HCT116 (cell line): ENCODE results near the gene GABARAP. TPM values are rescaled to one million over a fixed set of nuclear protein-coding genes. Genes with fewer than 3 reads are reported as not detected.

ENCODE experiments used
- ATAC-seq: fragments of 200-7000 bp; cut with Tn5 transposase; 2 replicates; pipeline ENCODE4 v1.9.1; 2020; ENCODE audit warnings: mild to moderate bottlenecking, moderate library complexity
- BruUV-seq: library from RNA; stranded (reverse); fragments of 400-500 nt; replicated peaks from 2 replicates; lab custom pipeline; 2021; lab: Mats Ljungman, UMichigan
- CTCF ChIA-PET: fragments of 300-600 bp; sonication (Branson Sonifier 250); formaldehyde crosslinking; loops from one replicate; lab custom pipeline; 2021; ENCODE audit warnings: antibody characterized with exemption; lab: Charles Lee
- POLR2A ChIA-PET: fragments of 300-600, 350-600 bp; sonication (Branson Sonifier 250); formaldehyde crosslinking; loops from one replicate; lab custom pipeline; 2021; ENCODE audit warnings: antibody characterized with exemption; lab: Charles Lee
- RAD21 ChIA-PET, 2 experiments: fragments of 300-600 bp; sonication (Branson Sonifier 250); formaldehyde crosslinking; loops; one replicate each; lab custom pipeline; 2023; ENCODE audit warnings: low total read pairs in 2 of 2; ENCODE audit not compliant: uncharacterized antibody in 2 of 2, unreplicated experiment in 2 of 2, low non-redundant PET in 1 of 2; lab: Charles Lee
- DNase-seq: peaks from one replicate; pipeline ENCODE4 v3.0.0-alpha.2; 2010; ENCODE audit warnings: low read depth, low spot score
- H2AFZ ChIP-seq: fragments of 200-600 bp; shearing (Covaris generic), sonication (generic); 2 replicates; pipeline ENCODE4 v1.6.1; 2017; ENCODE audit warnings: low read depth, mixed run types, mixed read lengths, antibody characterized with exemption, low read length; ENCODE audit not compliant: poor library complexity, severe bottlenecking
- H3K27ac ChIP-seq: 2 replicates; pipeline ENCODE4 v1.5.1; 2012; ENCODE audit warnings: low read depth, low read length
- H3K27me3 ChIP-seq: fragments of 200-600 bp; sonication (generic); 2 replicates; pipeline ENCODE4 v1.6.1; 2016; ENCODE audit warnings: mixed run types, low read length, mixed read lengths; ENCODE audit not compliant: insufficient read depth
- H3K36me3 ChIP-seq, 2 experiments: fragments of 200-500 bp in 1 of 2; fragments of 200-600 bp in 1 of 2; sonication (Bioruptor generic) in 1 of 2; sonication (generic) in 1 of 2; 2 replicates each; pipeline versions ENCODE4 v1.5.1 to v1.6.1; 2014 to 2016; ENCODE audit warnings: low read length in 2 of 2, inconsistent platforms in 1 of 2, mixed read lengths in 1 of 2, mixed run types in 1 of 2; ENCODE audit not compliant: insufficient read depth in 2 of 2, control insufficient read depth in 1 of 2
- H3K4me1 ChIP-seq, 2 experiments: fragments of 200-600 bp in 1 of 2; sonication (generic) in 1 of 2; 2 replicates each; pipeline versions ENCODE4 v1.5.1 to v1.6.1; 2012 to 2017; ENCODE audit warnings: low read length in 2 of 2, inconsistent platforms in 1 of 2, mild to moderate bottlenecking in 1 of 2, mixed read lengths in 1 of 2, mixed run types in 1 of 2, moderate library complexity in 1 of 2; ENCODE audit not compliant: insufficient read depth in 2 of 2, control insufficient read depth in 1 of 2
- H3K4me2 ChIP-seq: fragments of 200-600 bp; sonication (generic); 2 replicates; pipeline ENCODE4 v1.6.1; 2017; ENCODE audit warnings: mixed run types, low read length, mixed read lengths
- H3K4me3 ChIP-seq, 2 experiments: fragments of 200-600 bp in 1 of 2; sonication (generic) in 1 of 2; replicated peaks in 1 of 2; 2 replicates each; pipeline ENCODE4 v1.5.1; 2011 to 2016; ENCODE audit warnings: low read length in 2 of 2, control low read depth in 1 of 2, low read depth in 1 of 2, mild to moderate bottlenecking in 1 of 2, mixed read lengths in 1 of 2, mixed run types in 1 of 2
- H3K79me2 ChIP-seq: fragments of 200-600 bp; sonication (generic); 2 replicates; pipeline ENCODE4 v1.6.1; 2017; ENCODE audit warnings: mild to moderate bottlenecking, mixed run types, low read length, moderate library complexity, mixed read lengths; ENCODE audit not compliant: insufficient read depth
- H3K9ac ChIP-seq: fragments of 200-600 bp; sonication (generic); 2 replicates; pipeline ENCODE4 v1.6.1; 2016; ENCODE audit warnings: low read length, mixed read lengths
- H3K9me2 ChIP-seq: fragments of 200-600 bp; sonication (generic), shearing (Covaris generic); 2 replicates; pipeline ENCODE4 v1.6.1; 2017; ENCODE audit warnings: mixed run types, mild to moderate bottlenecking, moderate library complexity; ENCODE audit not compliant: insufficient read depth
- H3K9me3 ChIP-seq, 2 experiments: fragments of 200-500 bp in 1 of 2; fragments of 200-600 bp in 1 of 2; sonication (Bioruptor generic) in 1 of 2; sonication (generic) in 1 of 2; 2 replicates each; pipeline ENCODE4 v1.6.1; 2014 to 2017; ENCODE audit warnings: low read length in 2 of 2, mixed read lengths in 2 of 2, inconsistent platforms in 1 of 2, low read depth in 1 of 2, mild to moderate bottlenecking in 1 of 2, mixed run types in 1 of 2, moderate library complexity in 1 of 2; ENCODE audit not compliant: control insufficient read depth in 1 of 2, insufficient read depth in 1 of 2
- H4K20me1 ChIP-seq: fragments of 200-600 bp; sonication (generic), shearing (Covaris generic); 2 replicates; pipeline ENCODE4 v1.6.1; 2017; ENCODE audit warnings: mixed run types, mild to moderate bottlenecking, moderate library complexity; ENCODE audit not compliant: insufficient read depth
- EZH2 ChIP-seq: fragments of 200-600 bp; sonication (generic); IDR thresholded peaks from 2 replicates; pipeline ENCODE4 v1.6.1; 2017; ENCODE audit warnings: antibody characterized with exemption, mixed run types
- MAX ChIP-seq: IDR thresholded peaks from 2 replicates; pipeline ENCODE4 v1.6.1; 2012
- POLR2A ChIP-seq: IDR thresholded peaks from 2 replicates; pipeline ENCODE4 v1.7.0; 2011; ENCODE audit warnings: borderline replicate concordance; ENCODE audit not compliant: insufficient read depth, insufficient read length; ENCODE audit errors: extremely low read depth
- POLR2AphosphoS5 ChIP-seq: IDR thresholded peaks from 2 replicates; pipeline ENCODE4 v1.6.1; 2011; ENCODE audit warnings: mild to moderate bottlenecking, low read depth, low read length, moderate library complexity
- SP1 ChIP-seq: IDR thresholded peaks from 2 replicates; pipeline ENCODE4 v1.6.1; 2012; ENCODE audit warnings: low read depth
- TCF7L2 ChIP-seq: IDR thresholded peaks from 2 replicates; pipeline ENCODE4 v1.7.0; 2011; ENCODE audit warnings: borderline replicate concordance, inconsistent platforms; ENCODE audit not compliant: insufficient read depth, insufficient read length; ENCODE audit errors: extremely low read depth
- YY1 ChIP-seq: IDR thresholded peaks from 2 replicates; pipeline ENCODE4 v1.6.1; 2011; ENCODE audit warnings: low read length, low read depth, moderate library complexity, mild to moderate bottlenecking; ENCODE audit not compliant: insufficient replicate concordance; ENCODE audit errors: extremely low read depth
- ZFX ChIP-seq: fragments of 450-650 bp; IDR thresholded peaks from 2 replicates; pipeline ENCODE4 v1.6.1; 2017
- intact Hi-C: fragments of 100-400 bp; cut with micrococcal nuclease; formaldehyde crosslinking; loops from 2 replicates; pipeline ENCODE4 v1.10.0; 2022
- total RNA-seq: library from RNA; stranded (reverse); gene quantifications from one replicate; pipeline ENCODE4 v1.2.1, GENCODE V29; 2021; ENCODE audit not compliant: unreplicated experiment

GABARAP gene
- total RNA-seq, 1 experiment from 2014 or later, result 287 TPM

- no peak for DNase-seq
- H3K27ac ChIP-seq, result peak overlapping the region; percentile 92
- no peaks in the 10 kb centered on the region for H3K9me2 ChIP-seq
- no TSS peak for BruUV-seq
- no peaks in the 10 kb centered on the region for H4K20me1 ChIP-seq
- peak overlapping the region; percentile 100 for H3K9ac ChIP-seq
- ATAC-seq, result peak; percentile 33
- H3K36me3 ChIP-seq, result peaks cover 24 to 32% of the 10 kb centered on the region in 2 experiments
- no peaks in the 10 kb centered on the region for H3K9me3 ChIP-seq
- H3K79me2 ChIP-seq, result peaks cover 72% of the 10 kb centered on the region
- H3K4me2 ChIP-seq, result peak overlapping the region; percentile 82
- no peaks in the 10 kb centered on the region for H3K27me3 ChIP-seq
- no peak overlapping the region for H2AFZ ChIP-seq
- TF ChIP-seq TCF7L2 (peak; percentile 79), POLR2AphosphoS5 (peak; percentile 65), MAX (0 out of 2 replicates have a peak, but pooled peaks have one; percentile 21), EZH2 (no peak), POLR2A (no peak), ZFX (peak; percentile 36; the same call in 1 of the 2 replicates), SP1 (no peak), YY1 (no peak)
- CTCF ChIA-PET, result interaction anchor here (0.7 to 3.0 kb wide), 3 partner anchors 18 to 64 kb away, joined by 3 to 16 read pairs (median 5); partner anchors contain the start of genes ACADVL and DLG4
- RAD21 ChIA-PET, result interaction anchor here in 1 of 2 experiments (0.5 to 1.0 kb wide), 3 partner anchors 13 to 60 kb away, joined by 3 to 7 read pairs (median 4); no protein-coding TSS in a partner anchor
- intact Hi-C loops, result no loop called here
- POLR2A ChIA-PET, result interaction anchor here (0.6 to 2.6 kb wide), 6 partner anchors 13 to 43 kb away, joined by 3 to 19 read pairs (median 5); partner anchors contain the start of genes ACADVL, CTDNEP1, DLG4 and SLC2A4
- H3K4me1 ChIP-seq, result peaks cover 44 to 63% of the 10 kb centered on the region in 2 experiments
- H3K4me3 ChIP-seq, result peak overlapping the region; percentile 97 to 99
Measured at GRCh38 chr17:7237761-7238419, 4.4 kb downstream of the GABARAP start.
